Esophagus squamous epithelium (tissue), 5 donors: Measurements from ENCODE around the gene DIRAS1. TPM values are rescaled to one million over a fixed set of nuclear protein-coding genes. Genes with fewer than 3 reads are reported as not detected.
"Not testable (repeated sequence)": the region's sequence is repeated elsewhere in the genome, so short reads cannot be mapped to it uniquely, and the experiment has no call there.

Experiments used
- DNase-seq: peaks from one replicate; lab custom pipeline; 2025; lab: John Stamatoyannopoulos, UW
- H3K27ac ChIP-seq, 4 donors: fragments of 200-600 bp; sonication (generic); one replicate each; pipeline ENCODE4 v1.5.1; 2016 to 2019; ENCODE audit warnings: mild to moderate bottlenecking in 1 of 4
- H3K27me3 ChIP-seq, 4 donors: fragments of 200-600 bp; sonication (generic); 1 replicate in 3 of 4; 2 replicates in 1 of 4; pipeline versions ENCODE4 v1.5.1 to v1.6.0; 2017 to 2021; ENCODE audit warnings: antibody characterized with exemption in 1 of 4
- H3K36me3 ChIP-seq, 3 donors: fragments of 200-600 bp; sonication (generic); one replicate each; pipeline ENCODE4 v1.5.1; 2016 to 2019
- H3K4me1 ChIP-seq, 3 donors: fragments of 200-600 bp; sonication (generic); one replicate each; pipeline ENCODE4 v1.5.1; 2017 to 2019
- H3K4me3 ChIP-seq, 4 donors: fragments of 200-600 bp; sonication (generic); 1 replicate in 3 of 4; 2 replicates in 1 of 4; pipeline ENCODE4 v1.5.1; 2016 to 2019; ENCODE audit warnings: mild to moderate bottlenecking in 2 of 4, moderate library complexity in 1 of 4
- H3K9me3 ChIP-seq, 3 donors: fragments of 200-600 bp; sonication (generic); one replicate each; pipeline ENCODE4 v1.5.1; 2016 to 2019
- POLR2A ChIP-seq, 4 donors: fragments of 450-650 bp; IDR thresholded peaks; one replicate each; pipeline ENCODE4 v1.6.1; 2017; ENCODE audit warnings: antibody characterized with exemption in 4 of 4, mild to moderate bottlenecking in 4 of 4, moderate library complexity in 3 of 4
- WGBS, 2 donors: methylation state at CpG; one replicate each; pipeline ENCODE4 v1.1.5; 2018; 5-methylcytosine and 5-hydroxymethylcytosine counted together
- intact Hi-C: fragments of 100-400 bp; cut with DNase I; formaldehyde crosslinking; loops from one replicate; pipeline ENCODE4 v1.15.0; 2022
- total RNA-seq, 4 donors: library from RNA; depleted of rRNA; stranded (reverse); fragments of >200 nt; gene quantifications; one replicate each; pipeline ENCODE4 v1.1.0, GENCODE V29; 2016
- TF ChIP-seq, protein P1 (sequence below), 6 experiments: fragments of 450-650 bp in 4 of 6; fragments of 200-600 bp in 2 of 6; sonication (generic) in 2 of 6; IDR thresholded peaks; one replicate each; pipeline ENCODE4 v1.5.1; 2016 to 2019; ENCODE audit warnings: antibody characterized with exemption in 6 of 6, mild to moderate bottlenecking in 4 of 6, moderate library complexity in 4 of 6
- donor health status: DM: yes; HTN: yes; CAD: no.

DIRAS1 gene
- total RNA-seq, 4 donors from 2014 or later: 0.61 to 2.2 (median 1.4) TPM

DNA sequence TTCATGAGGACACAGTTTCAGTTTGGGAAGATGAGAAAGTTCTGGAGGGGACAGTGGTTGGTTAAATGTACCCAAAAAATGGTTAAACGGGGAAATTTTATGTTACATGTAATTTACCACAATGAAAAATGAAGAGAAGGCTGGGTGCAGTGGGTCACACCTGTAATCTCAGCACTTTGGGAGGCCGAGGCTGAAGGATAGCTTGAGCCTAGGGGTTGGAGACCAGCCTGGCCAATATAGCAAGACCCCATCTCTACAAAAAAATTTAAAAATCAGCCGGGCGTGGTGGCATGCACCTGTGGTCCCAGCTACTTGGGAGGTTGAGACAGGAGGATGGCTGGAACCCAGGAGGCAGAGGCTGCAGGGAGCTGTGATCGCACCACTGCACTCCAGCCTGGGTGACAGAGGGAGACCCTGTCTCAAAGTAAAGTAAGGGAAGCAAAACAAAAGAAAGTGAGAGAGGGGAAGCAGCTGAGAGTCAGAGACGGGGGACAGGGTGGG lies 35.9 kb downstream of the DIRAS1 start:
- no peak for DNase-seq
- Histone ChIP-seq H3K4me3 (peak overlapping the region in 2 of 4 donors; percentile 9 to 19), H3K36me3 (no peaks in the 10 kb centered on the region), H3K27ac (peak overlapping the region; percentile 27 to 56 (median 45)), H3K9me3 (no peaks in the 10 kb centered on the region), H3K27me3 (no peaks in the 10 kb centered on the region), H3K4me1 (peaks cover 0 to 11% (median 0%) of the 10 kb centered on the region in 3 donors)
- TF ChIP-seq, protein P1, sequence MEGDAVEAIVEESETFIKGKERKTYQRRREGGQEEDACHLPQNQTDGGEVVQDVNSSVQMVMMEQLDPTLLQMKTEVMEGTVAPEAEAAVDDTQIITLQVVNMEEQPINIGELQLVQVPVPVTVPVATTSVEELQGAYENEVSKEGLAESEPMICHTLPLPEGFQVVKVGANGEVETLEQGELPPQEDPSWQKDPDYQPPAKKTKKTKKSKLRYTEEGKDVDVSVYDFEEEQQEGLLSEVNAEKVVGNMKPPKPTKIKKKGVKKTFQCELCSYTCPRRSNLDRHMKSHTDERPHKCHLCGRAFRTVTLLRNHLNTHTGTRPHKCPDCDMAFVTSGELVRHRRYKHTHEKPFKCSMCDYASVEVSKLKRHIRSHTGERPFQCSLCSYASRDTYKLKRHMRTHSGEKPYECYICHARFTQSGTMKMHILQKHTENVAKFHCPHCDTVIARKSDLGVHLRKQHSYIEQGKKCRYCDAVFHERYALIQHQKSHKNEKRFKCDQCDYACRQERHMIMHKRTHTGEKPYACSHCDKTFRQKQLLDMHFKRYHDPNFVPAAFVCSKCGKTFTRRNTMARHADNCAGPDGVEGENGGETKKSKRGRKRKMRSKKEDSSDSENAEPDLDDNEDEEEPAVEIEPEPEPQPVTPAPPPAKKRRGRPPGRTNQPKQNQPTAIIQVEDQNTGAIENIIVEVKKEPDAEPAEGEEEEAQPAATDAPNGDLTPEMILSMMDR (IDR thresholded peaks at IDR 0.05): no peak
- no peak for TF ChIP-seq POLR2A (IDR thresholded peaks at IDR 0.05)
- intact Hi-C loops: no loop called here
- WGBS, 2 donors: 87 to 92% methylated on average over 6 of the region's 6 CpGs

- 41 to 64% methylated on average over 19 to 20 of the region's 20 CpGs for WGBS, 2 donors
- intact Hi-C loops: no loop called here
- Histone ChIP-seq H3K36me3 (no peaks in the 10 kb centered on the region), H3K27me3 (no peaks in the 10 kb centered on the region), H3K27ac (peak overlapping the region in 1 of 4 donors; percentile 34), H3K4me3 (no peak overlapping the region), H3K9me3 (no peaks in the 10 kb centered on the region), H3K4me1 (peaks cover 0 to 11% (median 0%) of the 10 kb centered on the region in 3 donors)
- TF ChIP-seq POLR2A (IDR thresholded peaks at IDR 0.05): no peak
- TF ChIP-seq, protein P1 (IDR thresholded peaks at IDR 0.05): no peak
- DNase-seq: no peak
These were observed 37.7 kb downstream of the DIRAS1 start for GRCh38 chr19:2683430-2684003.

DNA sequence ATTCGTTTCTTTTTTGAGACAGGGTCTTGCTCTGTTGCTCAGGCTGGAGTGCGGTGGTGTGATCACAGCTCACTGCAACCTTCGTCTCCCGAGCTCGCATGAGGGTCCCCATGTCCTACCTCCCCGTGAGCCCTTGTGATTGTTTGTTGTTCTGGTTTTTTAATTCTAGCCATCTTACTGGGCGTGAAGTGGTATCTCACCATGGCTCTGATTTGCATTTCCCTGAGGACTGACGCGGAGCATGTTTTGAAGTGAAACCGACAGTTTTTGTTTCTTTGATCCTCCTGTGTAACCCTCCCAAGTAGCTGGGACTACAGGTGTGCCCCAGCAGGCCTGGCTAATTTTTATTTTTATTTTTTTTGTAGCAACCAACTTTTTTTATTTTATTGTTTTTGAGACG lies 40.4 kb downstream of the DIRAS1 start:
- intact Hi-C loops: no loop called here
- no peaks in the 10 kb centered on the region for H3K9me3 ChIP-seq
- WGBS, 2 donors: 75 to 83% methylated on average over 11 of the region's 11 CpGs
- no peak overlapping the region for H3K27ac ChIP-seq
- H3K36me3 ChIP-seq: no peaks in the 10 kb centered on the region
- no peak for DNase-seq
- peaks cover 0 to 11% (median 0%) of the 10 kb centered on the region in 3 donors for H3K4me1 ChIP-seq
- TF ChIP-seq POLR2A (IDR thresholded peaks at IDR 0.05): peak in 1 of 4 donors; percentile 33
- TF ChIP-seq, protein P1 (IDR thresholded peaks at IDR 0.05): no peak
- H3K4me3 ChIP-seq: no peak overlapping the region
- no peaks in the 10 kb centered on the region for H3K27me3 ChIP-seq

GRCh38 chr19:2679439-2679838 lies 41.7 kb downstream of the DIRAS1 start:
- WGBS, 2 donors: 89 to 91% methylated on average over 2 of the region's 2 CpGs
- peak overlapping the region in 1 of 4 donors; percentile 30 for H3K27ac ChIP-seq

DNA sequence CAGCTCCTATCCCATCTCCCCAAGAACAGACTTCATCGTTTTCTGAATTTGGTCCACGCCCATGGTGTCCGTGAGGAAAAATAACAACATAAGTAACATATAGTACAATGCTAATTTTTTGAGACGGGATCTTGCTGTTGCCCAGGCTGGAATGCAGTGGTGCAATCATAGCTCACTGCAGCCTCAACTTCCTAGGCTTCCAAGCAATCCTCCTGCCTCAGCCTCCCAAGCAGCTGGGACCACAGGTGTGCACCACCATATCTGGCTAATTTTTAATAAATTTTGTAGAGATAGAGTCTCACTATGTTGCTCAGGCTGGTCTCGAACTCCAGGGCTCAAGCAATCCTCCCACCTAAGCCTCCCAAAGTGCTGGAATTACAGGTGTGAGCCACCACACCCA lies 42.2 kb downstream of the DIRAS1 start:
- intact Hi-C loops, H3K27me3 ChIP-seq, H3K4me3 ChIP-seq, H3K36me3 ChIP-seq, H3K4me1 ChIP-seq, DNase-seq, H3K9me3 ChIP-seq: not testable (repeated sequence)
- H3K27ac ChIP-seq: peak overlapping the region in 2 of 4 donors; percentile 60 to 76
- 92 to 94% methylated on average over 5 of the region's 5 CpGs for WGBS, 2 donors

More at GRCh38 chr19:2679439-2679838, 41.7 kb downstream of the DIRAS1 start:
- Histone ChIP-seq H3K9me3 (no peaks in the 10 kb centered on the region), H3K36me3 (no peaks in the 10 kb centered on the region), H3K4me1 (peaks cover 0 to 11% (median 0%) of the 10 kb centered on the region in 3 donors), H3K4me3 (no peak overlapping the region), H3K27me3 (no peaks in the 10 kb centered on the region)
- intact Hi-C loops: no loop called here
- TF ChIP-seq, protein P1 (IDR thresholded peaks at IDR 0.05): no peak
- no peak for TF ChIP-seq POLR2A (IDR thresholded peaks at IDR 0.05)
- no peak for DNase-seq
